HT-29 (cell line): ENCODE data around the gene CSTB. TPM values are rescaled to one million over a fixed set of nuclear protein-coding genes. Genes with fewer than 3 reads are reported as not detected.

Experiments used
- DNase-seq: peaks from one replicate; pipeline ENCODE4 v3.0.0-alpha.2; 2015; ENCODE audit warnings: low spot score
- total RNA-seq: library from RNA; depleted of rRNA; stranded (reverse); fragments of >200 nt; shearing (Covaris generic); gene quantifications from 2 replicates; pipeline ENCODE4 v1.2.3, GENCODE V29; 2014

The CSTB gene
- total RNA-seq, 1 experiment from 2014 or later: 55.0 TPM

DNA sequence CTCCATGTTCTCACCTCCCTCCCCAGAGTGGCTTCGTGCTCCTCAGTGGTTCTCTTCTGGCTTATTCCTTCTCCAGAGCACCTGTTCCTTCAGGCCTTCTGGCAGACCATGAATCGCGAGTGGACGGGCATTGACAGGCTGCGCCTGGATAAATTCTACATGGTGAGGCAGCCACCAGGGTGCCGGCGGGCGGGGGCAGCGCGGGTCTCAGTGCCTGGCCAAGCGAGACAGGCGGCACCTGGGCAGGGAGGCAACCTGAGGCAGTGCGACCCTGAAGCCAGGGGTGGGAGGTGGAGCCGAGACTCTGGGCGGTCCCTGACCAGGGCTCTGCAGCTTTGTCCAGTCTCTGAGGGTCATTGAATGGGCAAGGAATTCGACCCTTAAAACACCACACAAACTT is 17.1 kb upstream of the CSTB start:
- DNase-seq: no peak

DNA sequence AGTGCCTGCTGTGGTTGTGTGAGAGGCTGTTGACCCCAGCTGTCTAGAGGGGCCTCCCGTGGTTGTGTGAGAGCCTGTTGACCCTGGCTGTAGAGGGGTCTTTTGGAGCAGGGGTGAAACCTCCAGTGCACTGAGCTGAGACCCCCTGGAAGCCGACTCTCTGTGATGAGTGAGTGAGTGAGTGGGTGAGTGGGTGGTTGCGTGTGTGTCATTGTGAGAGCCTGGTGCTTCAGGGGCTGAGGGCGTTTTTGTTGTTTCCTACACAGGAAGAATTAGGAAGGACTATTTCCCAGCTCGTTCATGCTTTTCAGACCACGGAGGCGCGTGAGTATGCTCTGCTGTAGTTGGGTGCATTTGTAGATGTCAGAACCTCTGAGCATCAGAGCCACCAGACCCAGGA is 16.3 kb upstream of the CSTB start:
- no peak for DNase-seq

DNA sequence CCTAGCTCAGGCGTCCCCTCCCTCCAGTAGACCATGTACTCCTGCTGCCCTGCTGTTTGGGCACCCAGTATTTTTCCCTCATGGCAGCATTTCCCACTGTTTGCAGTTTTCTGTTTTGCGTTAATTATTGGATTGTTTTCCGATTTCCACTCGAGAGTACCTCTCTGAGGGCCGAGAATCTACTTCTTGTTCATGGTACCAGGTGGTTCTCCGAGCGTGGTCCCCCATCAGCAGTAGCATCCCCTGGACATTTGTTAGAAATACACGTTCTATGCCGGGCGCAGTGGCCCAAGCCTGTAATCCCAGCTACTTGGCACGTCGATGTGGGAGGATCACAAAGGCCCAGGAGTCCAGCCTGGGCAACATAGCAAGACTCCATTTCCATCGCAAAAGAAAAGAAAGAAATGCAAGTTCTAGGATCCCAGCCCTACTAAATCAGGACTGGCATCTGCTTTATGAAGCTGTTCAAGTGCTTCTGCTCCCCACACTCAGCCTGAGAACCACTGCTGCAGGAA is 14.0 kb upstream of the CSTB start:
- no peak for DNase-seq

GRCh38 chr21:43789276-43790009 is 13.3 kb upstream of the CSTB start, which contains the start of gene RRP1:
Gene RRP1, plus strand, starts transcription at chr21:43789577. Its CDS starts 53 bp downstream, at chr21:43789630.
- DNase-seq: peak; percentile 82

- DNase-seq: no peak
These were observed 10.8 kb upstream of the CSTB start for GRCh38 chr21:43786807-43787440.

- no peak for DNase-seq
These were observed 10.2 kb upstream of the CSTB start for GRCh38 chr21:43786300-43786806.

GRCh38 chr21:43785134-43785533 is 9.0 kb upstream of the CSTB start:
- DNase-seq: no peak

- DNase-seq: no peak
These were observed 7.1 kb upstream of the CSTB start for GRCh38 chr21:43783098-43783700.

- DNase-seq: peak; percentile 41
These were observed 6.5 kb upstream of the CSTB start for GRCh38 chr21:43782431-43783097.

- DNase-seq: no peak
These were observed 5.7 kb upstream of the CSTB start for GRCh38 chr21:43781846-43782245.

DNA sequence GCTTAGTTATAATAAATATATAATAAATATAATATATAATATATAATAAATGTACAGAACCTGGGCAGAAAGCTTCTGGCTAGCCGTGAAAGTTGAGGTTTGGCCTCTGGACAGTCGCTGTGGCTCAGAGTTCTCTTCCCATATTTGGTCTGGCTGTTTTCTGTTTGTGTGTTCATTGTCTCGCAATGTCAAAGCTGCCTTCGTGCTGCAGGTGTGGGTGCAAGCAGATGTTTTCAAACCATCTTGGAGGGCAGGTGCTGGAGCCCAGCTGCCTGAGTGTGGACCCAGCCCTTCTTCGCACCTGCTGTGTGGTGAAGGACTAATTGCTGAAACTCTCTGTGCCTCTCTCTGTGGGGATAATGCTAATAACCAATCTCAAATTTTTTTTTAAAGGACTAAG is 3.6 kb upstream of the CSTB start:
- no peak for DNase-seq

DNA sequence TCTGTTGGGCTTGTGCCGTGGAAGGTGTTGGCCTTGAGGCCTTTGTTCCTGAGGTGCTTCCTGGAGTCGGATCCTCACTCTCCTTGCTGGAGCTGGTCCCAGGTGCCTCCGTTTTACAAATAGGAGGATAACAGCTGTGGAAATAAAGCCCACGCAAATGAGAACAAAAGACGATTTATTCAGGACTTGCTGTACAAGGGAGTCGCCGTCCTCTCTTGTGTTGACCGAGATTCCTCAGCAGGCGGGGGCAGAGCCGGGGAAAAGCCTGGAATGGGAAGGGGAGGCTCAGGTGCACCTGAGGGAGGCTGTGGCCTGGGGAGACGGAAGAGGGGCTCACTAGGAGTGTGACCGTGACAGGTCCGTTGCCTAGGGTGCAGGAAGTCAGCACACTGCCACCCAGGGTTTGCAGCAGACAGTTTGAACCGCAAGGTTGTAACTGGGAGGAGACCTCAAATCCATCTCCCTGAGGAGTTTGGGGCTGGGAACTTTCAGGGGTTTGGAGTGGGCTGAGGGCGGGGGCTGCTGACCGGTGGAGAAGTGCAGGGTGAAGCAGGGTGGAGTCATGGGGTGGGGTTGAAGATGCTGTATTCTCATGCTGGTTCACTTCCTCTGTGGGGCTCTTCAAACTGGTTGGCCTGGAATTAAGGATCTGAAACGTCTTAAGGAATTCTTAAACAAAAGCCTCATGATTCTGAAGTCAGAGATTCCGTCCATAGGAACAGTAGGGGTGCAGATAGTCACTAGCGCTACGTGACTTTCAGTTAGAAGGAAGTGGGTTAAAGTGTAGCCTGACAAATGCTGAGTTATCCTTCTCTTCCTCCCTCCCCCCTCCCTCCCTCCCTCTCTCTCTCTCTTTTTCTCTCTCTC is 2.6 kb upstream of the CSTB start:
- DNase-seq: peak; percentile 37

DNA sequence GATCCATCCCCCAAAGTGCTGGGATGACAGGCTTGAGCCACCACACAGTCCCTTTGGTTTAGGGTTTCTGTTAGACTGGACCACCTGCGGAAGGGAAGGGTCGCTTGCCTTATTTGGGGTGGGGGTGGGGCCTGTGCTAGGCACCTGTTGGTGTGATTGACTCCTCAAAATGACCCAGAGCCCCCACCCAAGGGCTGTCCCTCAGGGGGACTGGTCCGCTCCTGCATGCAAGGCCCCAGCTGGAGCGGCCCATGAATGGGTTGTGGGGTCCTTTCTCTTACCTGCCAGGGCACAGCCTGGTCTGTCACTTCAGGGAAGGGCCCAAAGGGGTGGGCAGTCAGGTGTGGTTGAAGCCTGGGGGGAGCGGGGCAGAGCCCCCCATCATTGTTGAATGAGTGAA is 1.8 kb upstream of the CSTB start:
- DNase-seq: no peak

DNA sequence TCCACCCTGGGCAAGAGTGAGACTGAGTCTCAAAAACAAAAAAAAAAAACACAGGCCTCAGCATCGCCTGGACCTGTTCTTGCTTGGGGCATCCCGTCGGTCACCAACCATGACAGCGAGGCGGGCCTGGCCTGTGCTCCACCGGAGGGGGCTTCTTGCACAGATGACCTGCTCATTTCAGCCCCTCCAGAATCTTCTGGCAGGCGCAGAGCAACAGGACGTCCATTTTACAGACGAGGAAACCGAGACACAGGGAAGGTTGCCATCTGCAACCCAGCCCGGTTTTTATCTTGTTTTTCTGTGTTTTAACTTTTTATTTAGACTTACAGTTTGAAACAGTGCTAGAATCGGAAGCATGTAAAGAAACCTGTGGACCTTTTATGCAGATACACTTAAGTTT is 918 bp downstream of the CSTB start:
- no peak for DNase-seq

- DNase-seq: no peak
These were observed 1.9 kb downstream of the CSTB start for GRCh38 chr21:43774163-43774562.

GRCh38 chr21:43772425-43772821 is 3.7 kb downstream of the CSTB start:
- no peak for DNase-seq

- no peak for DNase-seq
These were observed 4.2 kb downstream of the CSTB start for GRCh38 chr21:43771698-43772424.

DNA sequence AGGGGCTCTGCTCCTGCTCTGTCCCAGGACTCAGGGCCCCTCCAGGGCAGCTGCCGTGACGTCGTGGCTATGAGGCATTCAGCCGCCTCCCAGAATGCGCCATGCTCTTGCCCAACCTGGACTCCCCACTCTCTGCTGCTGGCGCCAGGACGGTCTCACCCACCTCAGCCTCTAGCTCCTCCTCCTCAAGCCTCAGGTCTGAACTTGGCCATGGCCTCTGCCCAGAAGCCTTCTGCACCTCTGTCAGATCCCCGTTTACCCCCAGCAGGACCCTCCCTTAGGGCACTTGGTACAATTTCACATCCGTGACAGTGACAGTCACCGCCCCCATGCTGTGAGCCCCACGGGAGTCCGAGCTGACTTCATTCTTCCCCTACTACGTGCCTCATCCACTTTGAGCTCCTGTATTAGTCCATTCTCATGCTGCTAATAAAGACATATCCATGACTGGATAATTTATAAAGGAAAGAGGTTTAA is 4.9 kb downstream of the CSTB start:
- DNase-seq: no peak

DNA sequence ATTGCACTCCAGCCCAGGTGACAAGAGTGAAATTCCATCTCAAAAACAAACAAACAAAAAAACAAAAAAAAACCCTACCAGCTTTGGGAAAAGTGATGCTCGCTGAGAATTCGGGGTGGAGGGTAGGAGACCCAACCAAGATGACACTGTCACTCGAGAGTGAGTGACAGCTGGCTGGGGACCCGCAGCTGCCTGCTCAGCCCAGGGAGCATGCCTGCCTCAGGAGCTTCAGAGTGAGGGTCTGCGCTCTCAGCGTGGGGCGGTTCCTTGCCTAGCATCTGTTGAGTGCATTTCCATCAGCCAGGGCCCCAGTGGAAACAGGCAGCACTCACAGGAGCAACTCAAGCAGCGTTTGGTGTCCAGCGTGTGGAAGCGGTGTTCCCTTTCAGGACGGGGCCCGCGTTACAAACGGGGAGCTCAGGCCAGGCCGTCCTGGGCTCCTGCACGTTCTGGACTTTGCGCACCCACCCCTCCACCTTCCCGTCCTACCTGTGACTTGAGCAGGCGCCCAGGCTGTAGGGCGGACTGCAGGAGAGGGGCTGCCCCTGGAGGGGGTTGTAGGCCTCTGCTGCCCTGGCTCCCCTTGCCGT is 5.9 kb downstream of the CSTB start:
- DNase-seq: no peak
